Measurements from ENCODE around the gene TSGA10IP.
"Not testable (repeated sequence)": the region's sequence is repeated elsewhere in the genome, so short reads cannot be mapped to it uniquely, and the experiment has no call there.

Gene TSGA10IP

DNA sequence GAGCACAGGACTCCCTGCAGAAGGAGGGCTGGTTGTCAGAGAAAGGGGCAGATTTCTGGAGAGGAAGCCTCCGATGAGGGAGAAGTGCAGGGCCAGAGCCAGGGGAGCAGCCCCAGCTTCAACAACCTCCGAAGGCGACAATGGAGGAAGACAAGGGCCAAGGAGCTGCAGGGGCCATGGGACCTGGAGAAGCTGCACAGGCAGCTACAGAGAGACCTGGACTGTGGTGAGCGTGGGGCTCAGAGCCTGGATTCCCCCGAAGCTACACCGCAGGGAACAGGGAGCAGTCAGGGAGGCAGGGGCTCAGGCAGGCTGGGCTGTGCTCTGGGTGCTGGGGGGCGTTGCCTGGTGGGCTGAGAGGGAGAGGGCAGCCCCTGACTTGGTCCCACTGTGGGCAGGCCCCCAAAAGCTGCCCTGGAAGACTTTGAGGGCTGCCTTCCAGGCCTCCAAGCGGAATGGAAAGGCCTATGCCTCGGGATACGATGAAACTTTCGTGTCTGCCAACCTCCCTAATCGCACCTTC is 2.4 kb downstream of the TSGA10IP start:
- FAIRE-seq: no peak

DNA sequence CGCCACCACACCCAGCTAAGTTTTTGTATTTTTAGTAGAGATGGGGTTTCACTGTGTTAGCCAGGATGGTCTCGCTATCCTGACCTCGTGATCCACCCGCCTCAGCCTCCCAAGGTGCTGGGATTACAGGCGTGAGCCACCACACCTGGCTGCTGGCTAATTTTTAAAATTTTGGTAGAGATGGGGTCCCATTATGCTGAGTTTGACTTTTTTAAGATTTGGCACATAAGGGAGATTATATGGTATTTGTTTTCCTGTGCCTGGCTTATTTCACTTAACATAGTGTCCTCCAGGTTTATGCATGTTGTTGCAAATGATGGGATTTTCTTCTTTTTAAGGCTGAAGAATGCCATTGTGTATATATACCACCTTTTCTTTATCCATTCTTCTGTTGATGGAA is 5.4 kb downstream of the TSGA10IP start:
- not testable (repeated sequence) for FAIRE-seq

DNA sequence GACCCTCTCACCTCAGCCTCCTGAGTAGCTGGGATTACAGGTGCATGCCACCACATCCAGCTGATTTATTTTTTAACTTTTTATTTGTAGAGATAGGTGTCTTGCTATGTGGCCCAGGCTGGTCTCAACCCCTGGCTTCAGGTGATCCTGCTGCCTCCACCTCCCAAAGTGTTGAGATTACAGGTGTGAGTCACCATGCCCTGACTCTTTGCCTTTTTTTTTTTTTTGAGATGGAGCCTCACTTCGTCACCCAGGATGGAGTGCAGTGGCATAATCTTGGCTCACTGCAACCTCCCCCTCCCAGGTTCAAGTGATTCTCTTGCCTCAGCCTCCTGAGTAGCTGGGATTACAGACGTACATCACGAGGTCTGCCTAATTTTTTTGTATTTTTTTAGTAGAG is 6.4 kb downstream of the TSGA10IP start:
- FAIRE-seq: not testable (repeated sequence)

DNA sequence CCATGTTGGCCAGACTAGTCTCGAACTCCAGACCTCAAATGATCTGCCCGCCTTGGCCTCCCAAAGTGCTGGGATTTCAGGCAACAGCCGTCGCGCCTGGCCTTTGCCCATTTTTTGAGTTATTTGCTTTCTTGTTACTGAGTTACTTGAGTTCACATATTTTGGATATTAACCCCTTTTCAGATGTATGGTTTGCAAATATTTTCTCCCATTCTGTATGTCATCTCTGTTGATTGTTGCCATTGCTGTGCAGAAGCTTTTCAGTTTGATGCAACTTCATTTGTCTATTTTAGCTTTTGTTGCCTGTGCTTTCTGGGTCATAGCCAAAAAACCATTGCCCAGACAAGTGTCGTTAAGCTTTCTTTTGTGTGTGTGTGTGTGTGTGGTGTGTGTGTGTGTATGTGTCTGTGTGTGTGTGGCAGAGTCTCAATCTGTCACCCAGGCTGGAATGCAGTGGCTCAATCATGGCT is 6.8 kb downstream of the TSGA10IP start:
- FAIRE-seq: no peak

DNA sequence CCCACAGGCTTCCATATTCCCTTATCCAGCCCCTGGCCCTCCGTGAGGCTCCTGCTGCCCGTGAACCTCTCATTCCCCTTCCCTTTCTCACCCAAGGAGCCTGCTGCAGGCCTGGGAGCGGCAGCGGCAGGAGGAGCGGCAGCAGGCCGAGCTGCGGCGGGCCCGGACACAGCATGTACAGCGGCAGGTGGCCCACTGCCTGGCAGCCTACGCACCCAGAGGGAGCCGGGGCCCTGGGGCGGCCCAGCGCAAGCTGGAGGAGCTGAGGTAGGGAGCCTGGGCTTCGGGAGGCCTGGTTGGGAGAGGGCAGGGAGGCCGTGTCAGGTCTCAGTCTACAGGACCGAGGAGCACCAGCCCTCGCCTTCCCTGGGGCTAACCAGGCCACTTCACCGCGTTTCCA is 8.2 kb downstream of the TSGA10IP start:
- no peak for FAIRE-seq

DNA sequence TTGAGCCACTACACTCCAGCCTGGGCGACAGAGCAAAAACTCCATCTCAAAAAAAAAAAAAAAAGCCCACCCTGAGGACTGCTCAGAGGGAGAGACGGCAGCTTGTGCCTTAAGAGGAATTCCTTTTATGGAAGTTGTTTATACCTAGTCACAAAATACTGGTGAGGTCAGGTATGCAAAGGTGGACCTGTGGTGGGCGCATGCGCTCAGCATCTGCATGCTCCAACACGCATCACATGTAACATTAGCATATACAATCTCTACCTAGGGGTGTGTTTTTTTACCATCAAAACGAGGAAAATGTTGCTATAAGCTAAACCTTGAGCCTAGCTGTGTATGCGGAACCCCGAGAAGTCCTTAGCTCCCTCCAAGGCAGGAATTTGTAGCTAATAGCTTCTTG is 9.5 kb downstream of the TSGA10IP start:
- FAIRE-seq: no peak

DNA sequence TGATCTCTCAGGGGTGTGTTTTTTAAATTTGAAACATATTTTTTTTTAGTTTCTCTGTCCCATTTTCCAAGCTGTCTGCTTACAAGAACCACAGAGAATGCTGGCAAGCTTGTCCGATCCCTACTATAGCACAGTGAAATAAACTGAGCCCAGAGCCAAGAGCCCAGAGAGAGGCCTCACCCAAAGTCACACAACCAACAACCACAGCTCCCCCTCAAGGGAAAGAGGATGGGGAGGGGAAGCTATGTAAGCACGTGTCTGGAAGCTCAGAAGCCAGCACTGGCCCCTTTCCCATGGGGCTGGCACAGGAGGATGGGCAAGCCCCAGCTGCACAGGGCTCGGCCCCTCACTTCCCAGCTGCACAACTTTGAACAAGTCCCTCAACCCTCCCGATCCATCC is 13.0 kb downstream of the TSGA10IP start:
- no peak for FAIRE-seq

DNA sequence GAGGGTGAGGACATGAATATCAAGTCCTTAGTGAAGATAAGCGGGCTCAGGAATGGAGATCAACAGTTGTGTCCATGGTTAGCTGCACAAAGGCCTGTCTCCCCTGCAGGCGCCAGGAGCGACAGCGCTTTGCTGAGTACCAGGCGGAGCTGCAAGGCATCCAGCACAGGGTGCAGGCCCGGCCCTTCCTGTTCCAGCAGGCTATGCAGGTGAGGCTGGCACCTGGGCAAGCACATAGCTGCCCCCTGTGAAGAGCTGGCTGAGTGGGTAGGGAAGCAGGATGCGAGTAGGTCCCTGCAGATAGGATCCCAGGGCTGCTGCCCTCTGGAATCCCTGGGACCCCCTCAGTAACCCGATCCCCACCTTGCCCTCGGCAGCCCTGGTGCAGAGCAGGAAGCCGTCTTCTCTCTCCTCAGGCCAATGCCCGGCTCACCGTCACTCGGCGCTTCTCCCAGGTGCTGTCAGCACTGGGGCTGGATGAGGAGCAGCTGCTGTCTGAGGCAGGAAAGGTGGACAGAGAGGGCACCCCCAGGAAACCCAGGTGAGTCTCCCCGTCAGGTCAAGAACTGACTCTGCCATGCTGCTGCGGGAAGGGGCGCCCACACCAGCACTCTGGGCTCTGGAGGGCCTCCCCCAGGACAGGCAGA is 13.6 kb downstream of the TSGA10IP start:
- no peak for FAIRE-seq

DNA sequence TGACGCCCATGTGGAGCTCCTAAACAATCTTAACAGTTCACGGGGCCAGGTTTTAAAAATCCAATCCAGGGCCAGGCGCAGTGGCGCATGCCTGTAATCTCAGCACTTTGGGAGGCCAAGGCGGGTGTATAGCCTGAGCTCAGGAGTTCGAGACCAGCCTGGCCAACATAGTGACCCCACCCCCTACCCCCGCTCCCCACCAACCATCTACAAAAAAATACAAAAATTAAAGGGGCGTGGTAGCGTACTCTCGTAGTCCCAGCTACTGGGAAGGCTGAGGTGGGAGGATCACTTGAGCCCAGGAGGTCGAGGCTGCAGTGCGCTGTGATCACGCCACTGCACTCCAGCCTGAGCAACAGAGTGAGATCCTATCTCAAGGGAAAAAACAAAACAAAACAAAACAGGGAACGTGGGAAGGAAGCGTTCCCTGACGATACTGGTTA is 15.6 kb downstream of the TSGA10IP start:
- FAIRE-seq: no peak

DNA sequence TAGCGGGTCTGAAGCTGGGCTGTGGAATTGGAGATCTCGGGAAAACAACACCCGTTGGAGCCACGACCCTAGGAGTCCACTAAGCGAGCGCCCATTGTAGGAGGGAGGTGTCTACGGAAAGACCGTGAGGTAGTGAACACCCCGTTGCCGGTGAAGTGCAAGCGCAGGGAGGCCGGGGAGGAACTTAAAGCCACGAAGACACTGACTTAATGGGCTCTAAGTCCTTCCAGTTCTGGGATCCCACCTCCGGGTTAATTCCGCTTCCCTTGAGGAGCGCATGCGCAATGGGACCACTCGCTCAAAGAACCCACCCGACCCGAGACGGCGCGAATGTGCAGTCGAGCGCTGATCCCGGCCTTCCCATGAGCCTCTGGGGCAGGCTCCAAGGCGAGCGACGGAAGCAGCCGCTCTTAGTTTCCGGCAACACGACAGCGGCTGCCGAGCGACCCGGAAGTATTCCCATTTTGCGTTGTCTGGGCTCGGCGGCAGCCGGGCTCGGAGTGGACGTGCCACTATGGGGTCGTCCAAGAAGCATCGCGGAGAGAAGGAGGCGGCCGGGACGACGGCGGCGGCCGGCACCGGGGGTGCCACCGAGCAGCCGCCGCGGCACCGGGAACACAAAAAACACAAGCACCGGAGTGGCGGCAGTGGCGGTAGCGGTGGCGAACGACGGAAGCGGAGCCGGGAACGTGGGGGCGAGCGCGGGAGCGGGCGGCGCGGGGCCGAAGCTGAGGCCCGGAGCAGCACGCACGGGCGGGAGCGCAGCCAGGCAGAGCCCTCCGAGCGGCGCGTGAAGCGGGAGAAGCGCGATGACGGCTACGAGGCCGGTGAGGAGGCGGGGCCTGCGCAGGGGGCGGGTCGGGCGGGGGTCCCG is 16.2 kb downstream of the TSGA10IP start, which contains the start of gene SART1:
TSS of gene SART1 (plus strand) at position 468 of the 874 bp plus-strand sequence. CDS start at position 515, 47 bp downstream.
- FAIRE-seq: peak; percentile 97

DNA sequence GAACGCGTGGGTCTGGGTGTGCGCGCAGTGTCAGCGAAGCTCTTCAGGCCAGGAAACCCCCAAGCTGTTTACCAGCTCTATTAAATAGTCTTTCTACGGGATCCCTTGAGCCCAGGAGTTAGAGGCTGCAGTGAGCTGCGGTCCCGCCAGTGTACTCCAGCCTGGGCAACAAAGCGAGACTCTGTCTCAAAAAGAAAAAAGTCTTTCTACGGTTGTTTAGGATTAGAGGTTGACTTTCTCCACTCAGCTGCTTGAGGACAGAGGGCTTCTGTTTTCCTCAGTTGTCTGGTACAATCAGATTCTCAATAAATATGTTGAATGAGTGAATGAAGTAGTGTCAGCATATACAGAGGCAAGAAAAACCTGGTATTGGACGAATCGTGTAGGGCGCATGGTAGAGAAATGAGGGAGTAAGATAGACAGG is 16.9 kb downstream of the TSGA10IP start:
- no peak for FAIRE-seq

DNA sequence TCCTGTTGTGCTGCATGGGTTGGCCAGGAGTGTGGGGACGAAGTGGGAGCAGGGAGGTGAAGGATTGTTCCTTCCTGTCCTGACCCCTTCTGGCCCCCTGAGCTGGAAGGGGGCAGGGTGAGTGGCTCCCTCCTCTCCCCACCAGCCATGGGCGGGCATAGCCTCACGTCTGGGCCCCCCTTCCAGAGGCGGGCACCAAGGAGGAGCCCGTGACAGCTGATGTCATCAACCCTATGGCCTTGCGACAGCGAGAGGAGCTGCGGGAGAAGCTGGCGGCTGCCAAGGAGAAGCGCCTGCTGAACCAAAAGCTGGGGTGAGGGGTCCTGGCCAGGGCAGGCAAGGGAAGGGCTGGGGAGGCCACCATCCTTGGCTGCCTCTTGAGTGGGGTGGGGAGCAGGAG is 19.6 kb downstream of the TSGA10IP start:
- FAIRE-seq: no peak

DNA sequence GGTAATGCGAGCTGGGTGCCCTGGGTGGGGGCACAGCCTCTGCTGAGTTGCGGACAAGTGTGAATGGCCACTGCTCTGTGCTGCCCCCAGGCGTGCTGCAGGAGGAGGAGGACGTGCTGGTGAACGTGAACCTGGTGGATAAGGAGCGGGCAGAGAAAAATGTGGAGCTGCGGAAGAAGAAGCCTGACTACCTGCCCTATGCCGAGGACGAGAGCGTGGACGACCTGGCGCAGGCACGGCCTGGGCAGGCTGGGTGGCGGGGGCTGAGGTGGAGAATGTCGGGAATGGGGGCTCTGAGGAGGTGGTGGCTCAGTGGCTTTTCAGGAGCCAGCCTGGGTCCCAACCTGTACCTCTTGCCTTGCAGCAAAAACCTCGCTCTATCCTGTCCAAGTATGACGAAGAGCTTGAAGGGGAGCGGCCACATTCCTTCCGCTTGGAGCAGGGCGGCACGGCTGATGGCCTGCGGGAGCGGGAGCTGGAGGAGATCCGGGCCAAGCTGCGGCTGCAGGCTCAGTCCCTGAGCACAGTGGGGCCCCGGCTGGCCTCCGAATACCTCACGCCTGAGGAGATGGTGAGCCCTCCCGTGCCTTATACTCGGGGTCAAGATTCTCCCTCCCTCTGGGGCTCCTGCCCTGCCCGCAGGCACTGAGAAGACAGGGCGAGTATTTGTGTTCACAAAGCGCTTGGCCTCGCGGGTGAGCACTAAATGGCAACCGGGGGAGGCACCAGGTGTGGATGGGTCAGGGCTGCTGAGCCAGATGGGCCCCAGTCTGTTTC is 20.9 kb downstream of the TSGA10IP start:
- no peak for FAIRE-seq

DNA sequence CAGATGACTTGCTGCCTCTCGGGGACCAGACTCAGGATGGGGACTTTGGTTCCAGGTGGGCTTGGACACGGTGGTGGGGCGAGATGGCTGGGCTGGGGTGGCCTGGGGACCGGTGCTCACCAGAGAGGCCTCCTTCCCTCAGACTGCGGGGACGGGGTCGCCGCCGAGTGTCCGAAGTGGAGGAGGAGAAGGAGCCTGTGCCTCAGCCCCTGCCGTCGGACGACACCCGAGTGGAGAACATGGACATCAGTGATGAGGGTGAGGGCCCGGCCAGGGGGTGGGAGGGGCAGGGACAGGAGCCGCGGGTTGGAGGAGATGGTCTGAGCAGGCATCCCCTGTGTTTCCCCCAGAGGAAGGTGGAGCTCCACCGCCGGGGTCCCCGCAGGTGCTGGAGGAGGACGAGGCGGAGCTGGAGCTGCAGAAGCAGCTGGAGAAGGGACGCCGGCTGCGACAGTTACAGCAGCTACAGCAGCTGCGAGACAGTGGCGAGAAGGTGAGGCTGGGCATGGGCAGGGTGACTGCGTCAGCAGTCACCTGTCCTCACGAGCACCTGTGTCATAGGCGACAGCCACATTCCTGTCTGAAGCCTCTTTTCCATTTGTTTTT is 22.2 kb downstream of the TSGA10IP start:
- FAIRE-seq: no peak

DNA sequence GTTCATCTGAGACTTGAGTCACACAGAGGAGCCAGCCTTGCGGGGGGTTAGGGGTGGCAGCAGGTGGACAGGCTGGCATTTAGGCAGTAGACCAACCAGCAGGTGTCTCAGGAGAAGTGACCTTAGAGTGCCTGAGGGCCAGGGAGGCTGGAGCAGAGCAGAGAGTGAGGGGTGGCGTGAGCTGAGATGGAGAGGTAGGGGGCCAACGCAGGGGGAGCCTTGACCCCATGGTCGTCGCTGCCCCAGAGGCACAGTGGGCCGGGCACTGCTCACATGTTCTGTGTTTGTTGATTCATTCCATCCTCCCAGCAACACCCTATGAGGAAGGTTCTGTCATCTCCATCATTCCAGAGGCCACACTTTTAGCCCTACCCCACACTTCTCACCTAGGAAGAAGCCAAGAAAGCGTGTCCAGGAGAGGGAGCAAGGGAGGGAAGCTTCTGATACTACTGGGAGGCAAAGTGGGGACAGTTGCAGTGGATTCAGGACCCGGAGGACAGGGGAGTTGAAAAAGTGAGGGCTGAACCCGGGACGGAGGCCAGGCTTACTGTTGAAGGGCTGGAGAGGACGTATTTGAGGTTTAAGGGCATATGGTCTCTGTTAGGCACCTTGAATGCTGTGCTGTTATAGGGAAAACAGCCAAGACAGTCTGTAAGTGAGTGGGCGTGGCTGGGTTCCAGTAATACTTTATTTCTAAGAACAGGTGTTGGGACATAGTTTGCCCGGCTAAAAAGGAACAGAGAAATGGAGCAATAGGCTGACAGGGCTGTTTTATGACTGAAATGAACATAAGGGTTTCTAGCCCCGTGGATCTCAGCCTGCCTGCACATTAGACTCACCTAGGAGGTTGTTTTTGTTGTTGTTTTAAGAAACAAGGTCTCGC is 23.6 kb downstream of the TSGA10IP start:
- FAIRE-seq: no peak

DNA sequence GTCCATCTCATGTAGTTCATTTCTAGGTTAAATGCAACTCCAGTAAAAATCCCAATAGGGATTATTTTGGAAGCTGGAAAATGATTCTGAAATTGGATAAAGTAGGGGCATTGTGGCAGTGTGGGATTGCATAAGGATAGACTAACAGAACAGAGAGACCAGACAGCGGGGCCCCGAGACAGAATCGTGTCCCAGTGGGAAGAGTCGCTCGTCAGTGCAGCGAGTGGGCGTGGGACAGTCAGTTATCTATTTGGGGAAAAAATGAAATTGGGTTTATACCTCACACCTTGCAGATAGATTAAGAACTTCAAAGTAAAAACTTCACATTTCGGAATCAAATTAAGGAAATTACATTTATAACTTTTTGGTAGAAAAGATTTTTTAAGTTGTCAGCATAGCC is 26.8 kb downstream of the TSGA10IP start:
- FAIRE-seq: no peak

DNA sequence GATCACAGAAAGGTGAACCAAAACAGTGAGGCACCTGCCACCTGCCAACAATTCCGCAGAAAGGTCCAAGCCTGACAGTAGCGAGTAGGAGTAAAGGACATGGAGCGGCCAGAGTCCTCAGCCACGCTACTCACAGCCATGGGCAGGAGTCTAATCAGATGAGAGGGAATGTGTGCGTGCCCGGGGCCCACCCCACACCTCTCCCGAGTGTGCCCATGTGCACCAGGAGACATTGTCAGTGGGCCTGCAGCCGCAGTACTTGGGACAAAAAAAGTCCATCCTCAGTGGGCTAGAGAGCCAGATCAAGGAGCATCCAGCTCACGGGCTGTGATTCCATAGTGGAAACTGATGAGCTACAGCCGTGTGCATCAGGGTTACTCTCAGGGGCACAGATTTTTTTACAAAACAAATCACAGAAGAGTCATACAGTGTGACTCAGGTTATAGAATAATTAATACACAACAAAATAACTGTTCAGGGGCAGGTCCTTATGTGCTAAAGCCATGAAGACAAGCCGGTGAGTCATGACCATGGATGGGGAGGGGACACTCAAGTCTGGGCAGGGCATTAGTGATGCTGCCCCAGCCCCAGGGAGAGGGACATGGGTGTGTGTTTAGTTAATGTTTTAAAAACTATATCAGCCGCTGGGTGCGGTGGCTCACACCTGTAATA is 28.3 kb downstream of the TSGA10IP start:
- no peak for FAIRE-seq

DNA sequence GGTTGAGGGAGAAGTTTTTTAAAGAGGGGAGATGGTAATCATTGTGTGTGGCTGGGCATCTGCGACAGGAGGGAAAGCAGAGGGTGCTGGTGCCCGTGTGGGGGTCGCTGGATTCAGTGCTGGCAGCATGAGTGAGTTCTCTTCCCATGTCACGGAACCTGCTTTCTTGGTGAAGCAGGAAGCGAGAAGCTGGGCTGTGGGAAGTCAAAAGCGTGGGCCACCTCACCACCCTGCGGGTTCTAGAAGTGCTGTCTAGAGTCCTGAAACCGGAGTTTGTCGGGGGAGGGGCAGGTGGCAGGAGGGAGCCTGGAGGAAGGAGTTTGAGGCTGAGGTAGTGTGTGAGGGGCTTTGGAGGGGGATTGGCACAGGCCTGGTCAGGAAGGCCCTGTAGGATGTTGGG is 30.5 kb downstream of the TSGA10IP start:
- FAIRE-seq: no peak

DNA sequence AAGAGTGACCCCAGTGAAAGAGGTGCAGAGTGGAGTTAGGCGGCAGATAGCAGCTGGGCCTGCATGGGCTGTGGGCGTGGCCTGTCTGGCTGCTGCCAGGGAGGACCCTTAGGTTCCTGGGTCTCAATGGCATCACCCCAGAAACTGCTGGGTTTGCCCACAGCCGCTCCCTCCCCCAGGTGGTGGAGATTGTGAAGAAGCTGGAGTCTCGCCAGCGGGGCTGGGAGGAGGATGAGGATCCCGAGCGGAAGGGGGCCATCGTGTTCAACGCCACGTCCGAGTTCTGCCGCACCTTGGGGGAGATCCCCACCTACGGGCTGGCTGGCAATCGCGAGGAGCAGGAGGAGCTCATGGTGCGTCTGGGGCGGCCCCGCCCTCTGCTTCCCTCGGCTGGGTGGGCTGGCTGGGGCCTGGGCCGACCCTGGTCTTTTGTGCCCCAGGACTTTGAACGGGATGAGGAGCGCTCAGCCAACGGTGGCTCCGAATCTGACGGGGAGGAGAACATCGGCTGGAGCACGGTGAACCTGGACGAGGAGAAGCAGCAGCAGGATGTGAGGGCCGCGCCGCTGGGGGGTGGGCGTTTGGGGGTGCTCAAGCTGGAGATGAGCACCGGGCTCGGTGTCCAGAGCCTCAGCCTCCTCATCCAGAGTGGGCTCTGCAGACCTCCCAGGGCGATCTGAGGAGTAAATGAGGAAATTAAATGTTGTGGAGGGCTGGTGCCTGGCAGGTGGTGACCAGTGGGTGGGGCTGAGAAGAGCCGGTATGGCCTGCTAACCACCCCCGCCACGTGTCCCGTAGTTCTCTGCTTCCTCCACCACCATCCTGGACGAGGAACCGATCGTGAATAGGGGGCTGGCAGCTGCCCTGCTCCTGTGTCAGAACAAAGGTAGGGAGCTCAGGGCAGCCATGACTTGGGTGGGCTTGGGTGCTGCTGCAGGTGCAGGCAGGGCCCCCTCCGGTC is 31.2 kb downstream of the TSGA10IP start:
- no peak for FAIRE-seq

All from G401.6 (cell line).